ENCODE data around the gene UNC13B.

Gene UNC13B

GRCh38 chr9:35280399-35280798 is 118.6 kb downstream of the UNC13B start:
- no peak for DNase-seq

GRCh38 chr9:35285731-35286130 is 123.9 kb downstream of the UNC13B start:
- DNase-seq = no peak

GRCh38 chr9:35286381-35286780 is 124.6 kb downstream of the UNC13B start:
- DNase-seq = no peak

- no peak for DNase-seq
Measured at GRCh38 chr9:35287987-35288632, 126.3 kb downstream of the UNC13B start.

GRCh38 chr9:35288778-35289177 is 127.0 kb downstream of the UNC13B start:
- no peak for DNase-seq

- no peak for DNase-seq
Measured at GRCh38 chr9:35293376-35293964, 131.7 kb downstream of the UNC13B start.

GRCh38 chr9:35294066-35294465 is 132.3 kb downstream of the UNC13B start:
- DNase-seq = no peak

- no peak for DNase-seq
Measured at GRCh38 chr9:35294556-35294955, 132.7 kb downstream of the UNC13B start.

GRCh38 chr9:35295369-35296036 is 133.7 kb downstream of the UNC13B start:
- no peak for DNase-seq

GRCh38 chr9:35303567-35303966 is 141.8 kb downstream of the UNC13B start:
- no peak for DNase-seq

GRCh38 chr9:35306283-35306682 is 144.5 kb downstream of the UNC13B start:
- no peak for DNase-seq

- DNase-seq = no peak
Measured at GRCh38 chr9:35308316-35308715, 146.5 kb downstream of the UNC13B start.

- DNase-seq = no peak
Measured at GRCh38 chr9:35311891-35312639, 150.3 kb downstream of the UNC13B start.

- no peak for DNase-seq
Measured at GRCh38 chr9:35313460-35313859, 151.7 kb downstream of the UNC13B start.

GRCh38 chr9:35313916-35314315 is 152.1 kb downstream of the UNC13B start:
- DNase-seq = no peak

- DNase-seq = no peak
Measured at GRCh38 chr9:35318741-35319140, 156.9 kb downstream of the UNC13B start.

- DNase-seq = no peak
Measured at GRCh38 chr9:35322075-35322885, 160.5 kb downstream of the UNC13B start.

- no peak for DNase-seq
Measured at GRCh38 chr9:35324966-35325365, 163.2 kb downstream of the UNC13B start.

- DNase-seq = no peak
Measured at GRCh38 chr9:35333551-35333950, 171.7 kb downstream of the UNC13B start.

- no peak for DNase-seq
Measured at GRCh38 chr9:35335164-35335563, 173.4 kb downstream of the UNC13B start.

GRCh38 chr9:35338086-35338485 is 176.3 kb downstream of the UNC13B start:
- no peak for DNase-seq

GRCh38 chr9:35338561-35339274 is 176.9 kb downstream of the UNC13B start:
- no peak for DNase-seq

All from NCI-H1930 (cell line).